HEK293 (cell line): ENCODE measurements around the gene CLDN7.

Experiments used
- CTCF ChIA-PET: fragments of 350-600 bp; formaldehyde crosslinking; extraction: SDS; loops from one replicate; lab custom pipeline; 2021; ENCODE audit warnings: antibody characterized with exemption; lab: Yijun Ruan, JAX
- POLR2A ChIA-PET: fragments of 300-600 bp; formaldehyde crosslinking; extraction: SDS; loops from one replicate; lab custom pipeline; 2020; ENCODE audit warnings: antibody characterized with exemption, inconsistent platforms; lab: Yijun Ruan, JAX
- H3K27ac ChIP-seq: fragments of 200-500 bp; sonication (Bioruptor generic); 2 replicates; pipeline ENCODE4 v1.5.1; 2014; ENCODE audit warnings: low read depth, low read length, control low read depth, inconsistent platforms; ENCODE audit errors: extremely low read depth
- H3K36me3 ChIP-seq, 2 experiments: fragments of 200-500 bp in 1 of 2; sonication (Bioruptor generic) in 1 of 2; 1 replicate in 1 of 2; 2 replicates in 1 of 2; pipeline ENCODE4 v1.5.1; 2014 to 2017; ENCODE audit warnings: inconsistent platforms in 2 of 2, low read length in 2 of 2; ENCODE audit not compliant: control insufficient read depth in 2 of 2, insufficient read depth in 1 of 2
- H3K4me1 ChIP-seq: fragments of 200-500 bp; sonication (Bioruptor generic); 2 replicates; pipeline ENCODE4 v1.5.1; 2014; ENCODE audit warnings: mild to moderate bottlenecking, low read length, inconsistent platforms; ENCODE audit not compliant: control insufficient read depth, insufficient read depth
- H3K4me3 ChIP-seq: 2 replicates; pipeline ENCODE4 v1.5.1; 2011; ENCODE audit warnings: low read depth, mild to moderate bottlenecking, control low read depth, low read length, moderate library complexity
- H3K9me3 ChIP-seq: fragments of 200-500 bp; sonication (Bioruptor generic); 2 replicates; pipeline ENCODE4 v1.5.1; 2014; ENCODE audit warnings: low read depth, low read length, inconsistent platforms; ENCODE audit not compliant: control insufficient read depth, insufficient read depth
- EGR2 ChIP-seq: fragments of 450-650 bp; formaldehyde crosslinking; IDR thresholded peaks from 2 replicates; pipeline ENCODE4 v1.5.1; 2016; ENCODE audit warnings: low read depth, missing biosample characterization, missing genetic modification characterization
- FEZF1 ChIP-seq: fragments of 450-650 bp; formaldehyde crosslinking; IDR thresholded peaks from 2 replicates; pipeline ENCODE4 v1.5.1; 2016; ENCODE audit warnings: missing biosample characterization, missing genetic modification characterization
- IKZF3 ChIP-seq: fragments of 450-650 bp; IDR thresholded peaks from 2 replicates; pipeline ENCODE4 v1.5.0; 2018; ENCODE audit warnings: missing biosample characterization, mild to moderate bottlenecking, missing genetic modification characterization, moderate library complexity
- PRDM1 ChIP-seq: fragments of 450-650 bp; formaldehyde crosslinking; IDR thresholded peaks from 2 replicates; pipeline ENCODE4; 2016; ENCODE audit warnings: missing biosample characterization, missing genetic modification characterization
- RBAK ChIP-seq: fragments of 450-650 bp; formaldehyde crosslinking; IDR thresholded peaks from 2 replicates; pipeline ENCODE4 v1.5.1; 2016; ENCODE audit warnings: missing biosample characterization, missing genetic modification characterization
- SCRT2 ChIP-seq: fragments of 450-650 bp; formaldehyde crosslinking; IDR thresholded peaks from 2 replicates; pipeline ENCODE4 v1.5.1; 2016; ENCODE audit warnings: missing biosample characterization, missing genetic modification characterization
- SP2 ChIP-seq: fragments of 450-650 bp; formaldehyde crosslinking; IDR thresholded peaks from 2 replicates; pipeline ENCODE4 v1.5.1; 2016; ENCODE audit warnings: missing biosample characterization, missing genetic modification characterization
- TSHZ1 ChIP-seq: fragments of 450-650 bp; formaldehyde crosslinking; IDR thresholded peaks from 2 replicates; pipeline ENCODE4 v1.5.1; 2016; ENCODE audit warnings: missing biosample characterization, missing genetic modification characterization, borderline replicate concordance
- YY2 ChIP-seq: fragments of 450-650 bp; formaldehyde crosslinking; IDR thresholded peaks from 2 replicates; pipeline ENCODE4 v1.5.1; 2016; ENCODE audit warnings: missing biosample characterization, missing genetic modification characterization
- ZBTB17 ChIP-seq: fragments of 450-650 bp; formaldehyde crosslinking; IDR thresholded peaks from 2 replicates; pipeline ENCODE4 v1.5.1; 2016; ENCODE audit warnings: missing biosample characterization, missing genetic modification characterization
- ZNF175 ChIP-seq: fragments of 450-650 bp; formaldehyde crosslinking; IDR thresholded peaks from 2 replicates; pipeline ENCODE4 v1.5.1; 2016; ENCODE audit warnings: missing biosample characterization, missing genetic modification characterization
- ZNF239 ChIP-seq: fragments of 450-650 bp; formaldehyde crosslinking; IDR thresholded peaks from 2 replicates; pipeline ENCODE4 v1.5.1; 2016; ENCODE audit warnings: missing biosample characterization, missing genetic modification characterization
- ZNF266 ChIP-seq: fragments of 450-650 bp; formaldehyde crosslinking; IDR thresholded peaks from 2 replicates; pipeline ENCODE4 v1.5.1; 2016; ENCODE audit warnings: missing biosample characterization, missing genetic modification characterization, low read depth
- ZNF473 ChIP-seq: fragments of 450-650 bp; formaldehyde crosslinking; IDR thresholded peaks from 2 replicates; pipeline ENCODE4 v1.5.1; 2017; ENCODE audit warnings: missing biosample characterization, missing genetic modification characterization
- ZNF677 ChIP-seq: fragments of 450-650 bp; IDR thresholded peaks from 2 replicates; pipeline ENCODE4 v1.5.0; 2018; ENCODE audit warnings: missing biosample characterization, mild to moderate bottlenecking, missing genetic modification characterization, moderate library complexity
- ZNF76 ChIP-seq: fragments of 450-650 bp; formaldehyde crosslinking; IDR thresholded peaks from 2 replicates; pipeline ENCODE4; 2016; ENCODE audit warnings: low read depth, missing biosample characterization, missing genetic modification characterization, borderline replicate concordance
- ZNF777 ChIP-seq: fragments of 450-650 bp; formaldehyde crosslinking; IDR thresholded peaks from 2 replicates; pipeline ENCODE4 v1.5.1; 2017; ENCODE audit warnings: missing biosample characterization, missing genetic modification characterization, borderline replicate concordance
- TF ChIP-seq, protein P1 (sequence below): fragments of 450-650 bp; formaldehyde crosslinking; IDR thresholded peaks from 2 replicates; pipeline ENCODE4 v1.5.1; 2016; ENCODE audit warnings: missing biosample characterization, missing genetic modification characterization
- TF ChIP-seq, protein P2 (sequence below): fragments of 450-650 bp; formaldehyde crosslinking; IDR thresholded peaks from 2 replicates; pipeline ENCODE4 v1.5.1; 2016; ENCODE audit warnings: missing biosample characterization, missing genetic modification characterization
- TF ChIP-seq, protein P3 (sequence below): fragments of 450-650 bp; formaldehyde crosslinking; IDR thresholded peaks from 2 replicates; pipeline ENCODE4 v1.5.1; 2016; ENCODE audit warnings: missing biosample characterization, missing genetic modification characterization
- TF ChIP-seq, protein P4 (sequence below): fragments of 450-650 bp; formaldehyde crosslinking; IDR thresholded peaks from 2 replicates; pipeline ENCODE4 v1.5.1; 2016; ENCODE audit warnings: missing biosample characterization, missing genetic modification characterization

The CLDN7 gene

GRCh38 chr17:7250695-7251627, 11.3 kb downstream of the CLDN7 start:
- peaks cover 13% of the 10 kb centered on the region; the same call in 1 of the 2 replicates for H3K4me1 ChIP-seq
- H3K27ac ChIP-seq: peak overlapping the region; percentile 92
- ChIA-PET CTCF (interaction anchor here (0.6 to 1.6 kb wide), 5 partner anchors 15 to 844 kb away, joined by 3 to 6 read pairs (median 4); partner anchors contain the start of gene SLC2A4), POLR2A (interaction anchor here (0.6 to 2.0 kb wide), 8 partner anchors 10 to 79 kb away, joined by 3 to 33 read pairs (median 6); partner anchors contain the start of genes ACADVL, DLG4, DVL2 and GABARAP)
- H3K9me3 ChIP-seq: no peaks in the 10 kb centered on the region
- H3K36me3 ChIP-seq: peaks cover 38 to 51% of the 10 kb centered on the region in 2 experiments
- peak overlapping the region; percentile 75 for H3K4me3 ChIP-seq
- TF ChIP-seq RBAK (no peak), ZNF239 (tag by site-specific recombination) (no peak), SP2 (peak; percentile 43; the same call in 1 of the 2 replicates), ZNF777 (tag by site-specific recombination) (no peak), ZNF677 (tag by site-specific recombination) (no peak), EGR2 (tag by site-specific recombination) (0 out of 2 replicates have a peak, but pooled peaks have one; percentile 37), TSHZ1 (tag by site-specific recombination) (no peak), ZNF175 (tag by site-specific recombination) (no peak), ZNF266 (tag by site-specific recombination) (no peak), IKZF3 (tag by site-specific recombination) (no peak), SCRT2 (tag by site-specific recombination) (peak; percentile 94), ZBTB17 (tag by site-specific recombination) (0 out of 2 replicates have a peak, but pooled peaks have one; percentile 10), YY2 (tag by site-specific recombination) (no peak), ZNF473 (tag by site-specific recombination) (no peak), ZNF76 (peak; percentile 49; the same call in 1 of the 2 replicates), FEZF1 (no peak), PRDM1 (tag by site-specific recombination) (no peak)
- TF ChIP-seq, protein P1, sequence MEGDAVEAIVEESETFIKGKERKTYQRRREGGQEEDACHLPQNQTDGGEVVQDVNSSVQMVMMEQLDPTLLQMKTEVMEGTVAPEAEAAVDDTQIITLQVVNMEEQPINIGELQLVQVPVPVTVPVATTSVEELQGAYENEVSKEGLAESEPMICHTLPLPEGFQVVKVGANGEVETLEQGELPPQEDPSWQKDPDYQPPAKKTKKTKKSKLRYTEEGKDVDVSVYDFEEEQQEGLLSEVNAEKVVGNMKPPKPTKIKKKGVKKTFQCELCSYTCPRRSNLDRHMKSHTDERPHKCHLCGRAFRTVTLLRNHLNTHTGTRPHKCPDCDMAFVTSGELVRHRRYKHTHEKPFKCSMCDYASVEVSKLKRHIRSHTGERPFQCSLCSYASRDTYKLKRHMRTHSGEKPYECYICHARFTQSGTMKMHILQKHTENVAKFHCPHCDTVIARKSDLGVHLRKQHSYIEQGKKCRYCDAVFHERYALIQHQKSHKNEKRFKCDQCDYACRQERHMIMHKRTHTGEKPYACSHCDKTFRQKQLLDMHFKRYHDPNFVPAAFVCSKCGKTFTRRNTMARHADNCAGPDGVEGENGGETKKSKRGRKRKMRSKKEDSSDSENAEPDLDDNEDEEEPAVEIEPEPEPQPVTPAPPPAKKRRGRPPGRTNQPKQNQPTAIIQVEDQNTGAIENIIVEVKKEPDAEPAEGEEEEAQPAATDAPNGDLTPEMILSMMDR (tag by site-specific recombination): no peak
- TF ChIP-seq, protein P2, sequence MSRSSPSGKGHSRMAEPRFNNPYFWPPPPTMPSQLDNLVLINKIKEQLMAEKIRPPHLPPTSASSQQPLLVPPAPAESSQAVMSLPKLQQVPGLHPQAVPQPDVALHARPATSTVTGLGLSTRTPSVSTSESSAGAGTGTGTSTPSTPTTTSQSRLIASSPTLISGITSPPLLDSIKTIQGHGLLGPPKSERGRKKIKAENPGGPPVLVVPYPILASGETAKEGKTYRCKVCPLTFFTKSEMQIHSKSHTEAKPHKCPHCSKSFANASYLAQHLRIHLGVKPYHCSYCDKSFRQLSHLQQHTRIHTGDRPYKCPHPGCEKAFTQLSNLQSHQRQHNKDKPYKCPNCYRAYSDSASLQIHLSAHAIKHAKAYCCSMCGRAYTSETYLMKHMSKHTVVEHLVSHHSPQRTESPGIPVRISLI (tag by site-specific recombination): no peak
- TF ChIP-seq, protein P3, sequence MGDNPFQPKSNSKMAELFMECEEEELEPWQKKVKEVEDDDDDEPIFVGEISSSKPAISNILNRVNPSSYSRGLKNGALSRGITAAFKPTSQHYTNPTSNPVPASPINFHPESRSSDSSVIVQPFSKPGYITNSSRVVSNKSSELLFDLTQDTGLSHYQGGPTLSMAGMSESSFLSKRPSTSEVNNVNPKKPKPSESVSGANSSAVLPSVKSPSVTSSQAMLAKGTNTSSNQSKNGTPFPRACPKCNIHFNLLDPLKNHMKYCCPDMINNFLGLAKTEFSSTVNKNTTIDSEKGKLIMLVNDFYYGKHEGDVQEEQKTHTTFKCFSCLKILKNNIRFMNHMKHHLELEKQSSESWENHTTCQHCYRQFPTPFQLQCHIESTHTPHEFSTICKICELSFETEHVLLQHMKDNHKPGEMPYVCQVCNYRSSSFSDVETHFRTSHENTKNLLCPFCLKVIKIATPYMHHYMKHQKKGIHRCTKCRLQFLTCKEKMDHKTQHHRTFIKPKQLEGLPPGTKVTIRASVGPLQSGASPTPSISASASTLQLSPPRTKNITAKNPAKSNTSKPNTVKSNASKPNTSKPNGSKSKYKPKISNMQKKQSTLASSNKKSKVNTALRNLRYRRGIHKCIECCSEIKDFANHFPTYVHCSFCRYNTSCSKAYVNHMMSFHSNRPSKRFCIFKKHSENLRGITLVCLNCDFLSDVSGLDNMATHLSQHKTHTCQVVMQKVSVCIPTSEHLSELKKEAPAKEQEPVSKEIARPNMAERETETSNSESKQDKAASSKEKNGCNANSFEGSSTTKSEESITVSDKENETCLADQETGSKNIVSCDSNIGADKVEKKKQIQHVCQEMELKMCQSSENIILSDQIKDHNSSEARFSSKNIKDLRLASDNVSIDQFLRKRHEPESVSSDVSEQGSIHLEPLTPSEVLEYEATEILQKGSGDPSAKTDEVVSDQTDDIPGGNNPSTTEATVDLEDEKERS (tag by site-specific recombination): no peak
- TF ChIP-seq, protein P4, sequence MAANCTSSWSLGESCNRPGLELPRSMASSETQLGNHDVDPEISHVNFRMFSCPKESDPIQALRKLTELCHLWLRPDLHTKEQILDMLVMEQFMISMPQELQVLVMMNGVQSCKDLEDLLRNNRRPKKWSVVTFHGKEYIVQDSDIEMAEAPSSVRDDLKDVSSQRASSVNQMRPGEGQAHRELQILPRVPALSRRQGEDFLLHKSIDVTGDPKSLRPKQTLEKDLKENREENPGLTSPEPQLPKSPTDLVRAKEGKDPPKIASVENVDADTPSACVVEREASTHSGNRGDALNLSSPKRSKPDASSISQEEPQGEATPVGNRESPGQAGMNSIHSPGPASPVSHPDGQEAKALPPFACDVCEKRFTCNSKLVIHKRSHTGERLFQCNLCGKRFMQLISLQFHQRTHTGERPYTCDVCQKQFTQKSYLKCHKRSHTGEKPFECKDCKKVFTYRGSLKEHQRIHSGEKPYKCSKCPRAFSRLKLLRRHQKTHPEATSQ (tag by site-specific recombination): no peak
